NCI-H524 treated with DMSO at 0.1 percent for 48 hours (cell line): ENCODE data around the gene PCDHB16.

ENCODE experiments used
- DNase-seq: peaks from one replicate; lab custom pipeline; 2025; lab: John Stamatoyannopoulos, UW

The PCDHB16 gene

GRCh38 chr5:141234109-141234667, 52.0 kb downstream of the PCDHB16 start:
- no peak for DNase-seq
